SK-N-SH treated with all-trans-retinoic acid at 6 μM for 48 hours (cell line): ENCODE results near the gene OXNAD1.

Experiments used
- ATAC-seq: fragments of 200-7000 bp; cut with Tn5 transposase; 3 replicates; pipeline ENCODE4 v1.9.1; 2020; ENCODE audit warnings: mild to moderate bottlenecking, moderate library complexity
- ARNTL ChIP-seq: fragments of 450-650 bp; formaldehyde crosslinking; IDR thresholded peaks from 2 replicates; pipeline ENCODE4 v1.5.0; 2020; ENCODE audit warnings: low read depth, mild to moderate bottlenecking, moderate library complexity, borderline replicate concordance
- CSDC2 ChIP-seq: fragments of 250-450 bp; sonication (Bioruptor Pico); IDR thresholded peaks from 2 replicates; pipeline ENCODE4 v1.5.0; 2020; ENCODE audit warnings: mild to moderate bottlenecking, moderate library complexity
- CSRNP3 ChIP-seq: fragments of 250-450 bp; sonication (Bioruptor Pico); IDR thresholded peaks from 2 replicates; pipeline ENCODE4 v1.5.1; 2021; ENCODE audit warnings: mild to moderate bottlenecking, moderate library complexity
- GLIS3 ChIP-seq: fragments of 250-450 bp; sonication (Bioruptor Pico); IDR thresholded peaks from 2 replicates; pipeline ENCODE4 v1.5.0; 2020; ENCODE audit warnings: mild to moderate bottlenecking, moderate library complexity
- ISL1 ChIP-seq: fragments of 250-450 bp; sonication (Bioruptor Pico); IDR thresholded peaks from 2 replicates; pipeline ENCODE4 v2.1.2; 2022; ENCODE audit warnings: mild to moderate bottlenecking, moderate library complexity
- OSR1 ChIP-seq: fragments of 250-450 bp; sonication (Bioruptor Pico); IDR thresholded peaks from 2 replicates; pipeline ENCODE4 v1.8.0; 2022; ENCODE audit warnings: moderate library complexity, mild to moderate bottlenecking, inconsistent platforms
- PATZ1 ChIP-seq: fragments of 250-450 bp; sonication (Bioruptor Pico); IDR thresholded peaks from 2 replicates; pipeline ENCODE4 v1.8.0; 2020; ENCODE audit warnings: mild to moderate bottlenecking, moderate library complexity, borderline replicate concordance
- PPARA ChIP-seq: fragments of 250-450 bp; sonication (Bioruptor Pico); IDR thresholded peaks from 2 replicates; pipeline ENCODE4 v1.5.0; 2020; ENCODE audit warnings: mild to moderate bottlenecking, borderline replicate concordance
- RARB ChIP-seq: fragments of 250-450 bp; sonication (Bioruptor Pico); IDR thresholded peaks from 2 replicates; pipeline ENCODE4 v1.8.0; 2021; ENCODE audit warnings: mild to moderate bottlenecking, moderate library complexity
- SNAI2 ChIP-seq: fragments of 250-450 bp; sonication (Bioruptor Pico); IDR thresholded peaks from 2 replicates; pipeline ENCODE4 v1.5.0; 2020; ENCODE audit warnings: mild to moderate bottlenecking, moderate library complexity
- TCF4 ChIP-seq: fragments of 250-450 bp; sonication (Bioruptor Pico); IDR thresholded peaks from 2 replicates; pipeline ENCODE4 v1.8.0; 2021; ENCODE audit warnings: mild to moderate bottlenecking, moderate library complexity, borderline replicate concordance
- TOX ChIP-seq: fragments of 250-450 bp; sonication (Bioruptor Pico); IDR thresholded peaks from 2 replicates; pipeline ENCODE4 v1.8.0; 2021; ENCODE audit warnings: mild to moderate bottlenecking, moderate library complexity, borderline replicate concordance
- TSHZ2 ChIP-seq: fragments of 250-450 bp; sonication (Bioruptor Pico); IDR thresholded peaks from 2 replicates; pipeline ENCODE4 v1.5.0; 2020; ENCODE audit warnings: mild to moderate bottlenecking, moderate library complexity
- ZC3H10 ChIP-seq: fragments of 250-450 bp; sonication (Bioruptor Pico); IDR thresholded peaks from 2 replicates; pipeline ENCODE4 v1.5.1; 2021; ENCODE audit warnings: mild to moderate bottlenecking, moderate library complexity
- ZFP3 ChIP-seq: fragments of 250-450 bp; sonication (Bioruptor Pico); IDR thresholded peaks from 2 replicates; pipeline ENCODE4 v1.5.0; 2020; ENCODE audit warnings: mild to moderate bottlenecking, moderate library complexity
- ZFP30 ChIP-seq: fragments of 450-650 bp; formaldehyde crosslinking; IDR thresholded peaks from 2 replicates; pipeline ENCODE4 v1.5.0; 2022; ENCODE audit warnings: mild to moderate bottlenecking, moderate library complexity
- ZNF565 ChIP-seq: fragments of 450-650 bp; formaldehyde crosslinking; conservative IDR thresholded peaks from 2 replicates; pipeline ENCODE4 v1.5.0; 2020; ENCODE audit warnings: low read depth, mild to moderate bottlenecking, moderate library complexity
- ZNF70 ChIP-seq: fragments of 450-650 bp; formaldehyde crosslinking; IDR thresholded peaks from 2 replicates; pipeline ENCODE4 v1.5.0; 2020; ENCODE audit warnings: mild to moderate bottlenecking, moderate library complexity
- ZNF8 ChIP-seq: fragments of 450-650 bp; formaldehyde crosslinking; IDR thresholded peaks from 2 replicates; pipeline ENCODE4 v1.5.0; 2020; ENCODE audit warnings: mild to moderate bottlenecking, moderate library complexity
- TF ChIP-seq, protein P1 (sequence below): fragments of 250-450 bp; sonication (Bioruptor Pico); IDR thresholded peaks from 2 replicates; pipeline ENCODE4 v1.5.1; 2020; ENCODE audit warnings: low read depth, mild to moderate bottlenecking, moderate library complexity
- TF ChIP-seq, protein P2 (sequence below): fragments of 250-450 bp; sonication (Bioruptor Pico); IDR thresholded peaks from 2 replicates; pipeline ENCODE4 v1.8.0; 2021; ENCODE audit warnings: low read depth, mild to moderate bottlenecking, moderate library complexity, borderline replicate concordance

The OXNAD1 gene

DNA sequence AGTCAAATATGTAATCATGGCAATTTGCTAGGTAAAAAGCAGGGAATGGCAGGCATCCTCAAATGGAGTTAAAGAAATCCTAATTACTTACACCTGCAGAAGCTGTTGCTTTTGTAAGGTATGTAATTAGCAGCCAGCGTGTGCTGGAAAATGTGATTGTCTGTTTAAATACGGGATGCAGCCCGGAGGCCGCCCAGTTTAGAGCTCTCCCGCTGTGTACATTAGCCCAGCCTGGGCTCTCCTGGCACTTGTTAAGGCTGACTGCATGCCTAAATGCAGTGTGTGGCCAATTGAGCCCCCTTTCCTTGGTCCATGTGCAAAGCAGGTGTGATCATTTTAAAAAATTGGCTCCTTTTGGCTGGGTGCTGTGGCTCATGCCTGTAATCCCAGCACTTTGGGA is 9.3 kb upstream of the OXNAD1 start:
- ATAC-seq = no peak
- TF ChIP-seq CSRNP3 (CRISPR knock-in tag) (no peak), ZFP3 (CRISPR knock-in tag) (no peak), ZNF565 (CRISPR knock-in tag) (no peak), TOX (no peak), OSR1 (CRISPR knock-in tag) (no peak), ZNF70 (CRISPR knock-in tag) (no peak)

DNA sequence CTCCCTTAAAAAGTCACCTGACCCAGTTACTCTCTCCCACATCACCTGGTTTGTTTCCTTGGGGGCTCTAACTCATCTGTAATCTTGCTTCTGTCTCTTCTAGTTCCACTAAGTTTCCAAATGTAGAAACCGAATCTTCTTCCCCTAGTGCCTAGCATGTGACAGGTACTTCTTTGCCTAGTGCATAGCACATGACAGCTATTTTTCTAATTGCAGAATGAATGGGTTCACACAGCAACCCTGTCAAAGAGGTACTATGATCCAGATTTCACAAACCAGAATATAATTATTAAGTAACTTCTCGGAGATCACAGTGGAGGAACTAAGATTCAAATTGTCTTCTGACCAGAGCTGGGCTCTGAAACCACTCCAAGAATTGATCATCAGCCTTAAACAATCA is 7.7 kb upstream of the OXNAD1 start:
- no peak for ATAC-seq
- no peak for TF ChIP-seq RARB (CRISPR knock-in tag)
- no peak for TF ChIP-seq GLIS3 (CRISPR knock-in tag)
- TF ChIP-seq ZNF8 (CRISPR knock-in tag) = no peak
- no peak for TF ChIP-seq ZNF70 (CRISPR knock-in tag)
- TF ChIP-seq OSR1 (CRISPR knock-in tag) = no peak
- TF ChIP-seq ZC3H10 (CRISPR knock-in tag) = no peak
- TF ChIP-seq PPARA (CRISPR knock-in tag) = no peak
- TF ChIP-seq ZNF565 (CRISPR knock-in tag) = no peak
- no peak for TF ChIP-seq ARNTL

GRCh38 chr3:16258177-16258576 is 6.8 kb upstream of the OXNAD1 start:
- ATAC-seq = no peak
- TF ChIP-seq CSRNP3 (CRISPR knock-in tag) (no peak), ZNF70 (CRISPR knock-in tag) (no peak), CSDC2 (CRISPR knock-in tag) (no peak), SNAI2 (CRISPR knock-in tag) (no peak), GLIS3 (CRISPR knock-in tag) (no peak), PPARA (CRISPR knock-in tag) (no peak), PATZ1 (CRISPR knock-in tag) (no peak), ZFP3 (CRISPR knock-in tag) (no peak), RARB (CRISPR knock-in tag) (no peak), TCF4 (no peak)
- TF ChIP-seq, all 23 proteins: peak for 0

DNA sequence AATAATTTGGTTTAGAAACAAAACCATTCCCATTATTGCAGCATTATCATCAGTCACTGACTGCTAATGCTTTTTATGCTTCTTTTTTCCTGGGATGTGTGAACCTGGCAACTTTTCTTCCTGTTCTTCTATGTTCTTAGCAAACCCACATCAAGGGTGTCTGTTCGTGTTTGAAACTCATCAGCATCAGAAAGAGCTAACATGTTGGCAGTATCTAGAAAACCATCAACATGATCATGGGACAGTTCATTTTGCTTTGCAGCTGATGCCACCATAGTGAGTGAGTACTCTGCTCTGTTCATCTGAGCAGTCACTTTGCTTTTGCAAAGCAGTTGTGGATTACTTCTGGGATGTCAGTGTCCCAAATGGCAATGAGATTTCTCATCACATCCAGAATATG is 6.1 kb upstream of the OXNAD1 start:
- ATAC-seq = no peak

More for the DNA sequence above, 6.1 kb upstream of the OXNAD1 start:
- TF ChIP-seq ZNF565 (CRISPR knock-in tag) (no peak), ISL1 (no peak), OSR1 (CRISPR knock-in tag) (no peak), GLIS3 (CRISPR knock-in tag) (no peak), PATZ1 (CRISPR knock-in tag) (no peak), ZC3H10 (CRISPR knock-in tag) (no peak), ZFP30 (CRISPR knock-in tag) (no peak), TSHZ2 (CRISPR knock-in tag) (no peak), ZFP3 (CRISPR knock-in tag) (no peak), ZNF8 (CRISPR knock-in tag) (no peak), ZNF70 (CRISPR knock-in tag) (no peak), TCF4 (no peak), TOX (no peak), RARB (CRISPR knock-in tag) (no peak)
- TF ChIP-seq, protein P1, sequence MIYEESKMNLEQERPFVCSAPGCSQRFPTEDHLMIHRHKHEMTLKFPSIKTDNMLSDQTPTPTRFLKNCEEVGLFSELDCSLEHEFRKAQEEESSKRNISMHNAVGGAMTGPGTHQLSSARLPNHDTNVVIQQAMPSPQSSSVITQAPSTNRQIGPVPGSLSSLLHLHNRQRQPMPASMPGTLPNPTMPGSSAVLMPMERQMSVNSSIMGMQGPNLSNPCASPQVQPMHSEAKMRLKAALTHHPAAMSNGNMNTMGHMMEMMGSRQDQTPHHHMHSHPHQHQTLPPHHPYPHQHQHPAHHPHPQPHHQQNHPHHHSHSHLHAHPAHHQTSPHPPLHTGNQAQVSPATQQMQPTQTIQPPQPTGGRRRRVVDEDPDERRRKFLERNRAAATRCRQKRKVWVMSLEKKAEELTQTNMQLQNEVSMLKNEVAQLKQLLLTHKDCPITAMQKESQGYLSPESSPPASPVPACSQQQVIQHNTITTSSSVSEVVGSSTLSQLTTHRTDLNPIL (CRISPR knock-in tag) = no peak
- TF ChIP-seq, protein P2, sequence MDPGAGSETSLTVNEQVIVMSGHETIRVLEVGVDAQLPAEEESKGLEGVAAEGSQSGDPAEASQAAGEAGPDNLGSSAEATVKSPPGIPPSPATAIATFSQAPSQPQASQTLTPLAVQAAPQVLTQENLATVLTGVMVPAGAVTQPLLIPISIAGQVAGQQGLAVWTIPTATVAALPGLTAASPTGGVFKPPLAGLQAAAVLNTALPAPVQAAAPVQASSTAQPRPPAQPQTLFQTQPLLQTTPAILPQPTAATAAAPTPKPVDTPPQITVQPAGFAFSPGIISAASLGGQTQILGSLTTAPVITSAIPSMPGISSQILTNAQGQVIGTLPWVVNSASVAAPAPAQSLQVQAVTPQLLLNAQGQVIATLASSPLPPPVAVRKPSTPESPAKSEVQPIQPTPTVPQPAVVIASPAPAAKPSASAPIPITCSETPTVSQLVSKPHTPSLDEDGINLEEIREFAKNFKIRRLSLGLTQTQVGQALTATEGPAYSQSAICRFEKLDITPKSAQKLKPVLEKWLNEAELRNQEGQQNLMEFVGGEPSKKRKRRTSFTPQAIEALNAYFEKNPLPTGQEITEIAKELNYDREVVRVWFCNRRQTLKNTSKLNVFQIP (CRISPR knock-in tag) = no peak
